NCI-H2171 treated with DMSO at 0.1 percent for 48 hours (cell line): ENCODE results near the gene ZNF664.

Experiments used
- DNase-seq: peaks from one replicate; lab custom pipeline; 2025; lab: John Stamatoyannopoulos, UW

ZNF664 gene

DNA sequence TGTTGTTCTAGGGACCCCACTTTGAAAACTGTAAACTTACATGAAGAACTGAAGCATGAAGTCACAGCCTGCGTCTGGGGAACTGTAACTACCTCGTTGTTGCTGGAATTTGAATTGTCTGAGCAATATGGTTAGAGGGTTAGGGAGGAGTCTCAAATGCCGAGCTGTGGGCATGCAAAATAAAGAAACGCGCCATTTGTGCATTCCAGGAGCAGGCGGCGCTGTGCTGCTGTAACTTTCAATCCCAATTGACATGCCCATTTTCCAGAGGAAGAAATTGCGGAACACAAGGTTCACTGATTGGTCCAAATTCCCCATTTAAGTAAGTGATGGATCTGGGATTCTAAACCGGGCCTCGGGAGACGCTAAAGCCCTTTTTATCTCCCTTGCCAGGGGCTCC, 61.3 kb downstream of the ZNF664 start:
- DNase-seq = no peak

DNA sequence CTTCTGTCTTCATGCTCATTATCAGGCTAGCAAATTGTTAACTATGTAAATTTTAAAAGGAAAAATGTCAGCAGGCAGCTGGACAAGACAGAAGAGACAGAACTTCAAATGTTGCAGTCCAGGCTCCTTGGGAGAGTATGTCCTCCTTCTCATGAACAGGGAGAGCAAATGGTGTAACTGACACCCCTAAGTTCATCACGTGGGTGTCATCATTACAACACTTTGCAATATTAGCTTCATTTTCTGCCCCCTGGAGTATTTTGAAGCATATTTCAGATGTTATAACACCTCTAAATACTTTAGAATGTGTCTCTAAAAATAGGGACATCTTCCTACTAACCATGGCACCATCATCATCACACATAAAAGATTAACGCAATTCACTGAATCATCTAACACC, 62.1 kb downstream of the ZNF664 start:
- DNase-seq = no peak

DNA sequence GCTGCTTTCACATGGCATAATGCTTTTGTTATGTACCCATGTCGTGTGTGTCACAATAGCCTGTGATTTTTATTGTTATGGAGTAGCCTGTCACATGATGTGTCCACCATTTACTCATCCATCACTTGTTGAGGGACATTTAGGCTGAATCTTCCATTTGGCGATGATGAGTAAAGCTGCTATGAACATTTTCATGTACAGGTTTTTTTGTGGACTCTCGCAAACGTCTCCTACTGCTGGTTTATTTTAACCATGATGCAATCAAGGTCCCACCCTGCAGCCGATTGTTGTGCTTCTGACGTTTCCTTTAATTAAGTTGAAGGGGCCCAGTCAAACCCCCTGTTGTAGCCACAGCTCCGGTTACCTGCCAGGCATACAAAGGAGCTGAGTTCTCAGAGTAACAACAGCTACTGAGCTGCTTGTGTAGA, 63.2 kb downstream of the ZNF664 start:
- no peak for DNase-seq

DNA sequence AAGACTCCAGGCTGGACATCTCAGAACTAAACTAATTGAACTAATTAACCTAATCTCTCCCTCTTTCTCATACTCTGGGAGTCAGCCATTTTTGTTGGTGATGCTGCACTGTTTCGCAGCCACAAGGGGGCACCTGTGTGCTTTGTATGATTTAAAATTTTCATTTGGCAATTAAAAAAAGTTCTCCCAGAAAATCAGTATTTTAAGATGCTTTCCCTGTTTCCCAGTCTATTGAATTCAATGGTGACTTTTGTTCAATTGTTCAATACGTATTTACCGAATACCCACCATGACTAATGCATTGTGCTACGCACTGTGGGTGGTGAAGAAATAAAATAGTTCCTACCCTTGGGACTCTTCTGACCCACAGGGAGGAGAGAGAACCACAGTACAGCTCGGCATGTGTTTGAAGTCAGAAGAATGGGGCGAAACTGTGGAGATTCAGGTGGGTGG, 63.7 kb downstream of the ZNF664 start:
- DNase-seq = peak; percentile 68

DNA sequence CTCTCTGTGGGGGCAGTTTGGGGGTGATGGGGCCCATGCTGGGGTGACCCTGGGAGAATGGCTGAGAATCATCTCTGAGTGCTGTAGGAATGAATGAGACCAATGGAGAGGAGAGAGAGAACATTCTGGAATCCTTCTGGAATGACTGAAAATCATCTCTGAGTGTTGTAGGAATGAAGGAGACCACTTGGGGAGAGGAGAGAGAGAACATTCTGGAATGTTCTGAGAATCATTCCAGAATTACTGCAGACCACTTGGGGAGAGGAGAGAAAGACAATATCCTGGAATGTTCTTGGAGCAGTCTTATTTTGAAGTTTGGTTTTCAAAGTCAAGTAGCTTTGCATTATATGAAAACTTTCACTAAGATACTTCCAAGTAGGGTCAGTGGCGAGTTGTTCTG, 64.3 kb downstream of the ZNF664 start:
- DNase-seq = no peak

DNA sequence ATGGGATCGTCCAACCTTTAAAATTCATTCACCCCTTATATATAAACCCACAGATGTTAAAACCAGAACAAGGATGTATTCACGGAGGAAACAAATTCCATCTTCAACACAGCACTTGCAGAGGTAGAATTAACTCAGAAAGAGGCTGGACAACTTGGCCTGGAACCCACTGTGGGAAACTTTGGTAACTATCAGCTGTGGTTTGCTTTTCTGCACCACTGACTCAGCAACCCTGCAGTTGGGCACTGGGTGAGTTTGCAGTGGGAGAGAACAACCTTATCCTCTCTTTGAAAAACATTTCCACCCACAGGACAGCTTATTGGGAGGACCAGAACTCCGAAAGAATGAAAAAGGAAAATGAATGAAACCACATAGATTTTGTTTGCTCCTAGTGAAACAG, 66.3 kb downstream of the ZNF664 start:
- no peak for DNase-seq

DNA sequence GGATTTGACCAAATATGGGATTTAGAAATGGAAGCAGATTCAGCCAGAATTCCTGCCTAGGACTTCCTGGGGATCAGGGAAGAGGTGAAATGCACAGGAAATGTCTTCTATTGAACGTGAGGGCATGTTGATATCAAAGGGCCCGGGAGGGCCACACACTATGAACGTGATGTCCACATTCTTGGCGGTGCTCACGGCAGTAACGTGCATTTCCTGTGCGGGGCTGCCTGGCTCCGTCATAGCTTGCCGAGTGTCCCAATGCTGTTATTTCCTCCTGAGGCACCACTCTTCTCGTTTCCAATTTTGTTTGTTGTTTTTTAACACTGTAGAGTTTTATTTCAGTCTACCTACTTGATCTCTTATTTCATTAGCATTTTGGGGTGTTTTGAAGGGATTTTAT, 67.3 kb downstream of the ZNF664 start:
- no peak for DNase-seq

DNA sequence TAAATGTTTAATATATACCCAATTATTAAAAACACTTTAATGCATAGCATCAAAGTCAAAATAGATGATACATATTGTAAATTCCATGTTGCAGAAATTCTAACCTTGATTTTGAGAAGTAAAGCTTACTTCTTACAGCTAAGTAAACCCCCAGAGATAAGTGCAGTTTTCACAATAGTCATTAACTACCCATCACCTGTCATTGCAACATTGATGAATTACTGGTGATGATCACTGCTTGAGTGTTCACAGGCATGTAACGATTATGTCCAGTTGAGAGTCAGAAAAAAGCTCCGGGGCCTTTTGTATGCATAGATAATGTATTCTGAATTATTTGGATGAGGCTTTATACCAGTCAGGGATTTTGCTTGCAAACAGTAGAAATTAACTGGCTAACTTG, 67.7 kb downstream of the ZNF664 start:
- DNase-seq = no peak

DNA sequence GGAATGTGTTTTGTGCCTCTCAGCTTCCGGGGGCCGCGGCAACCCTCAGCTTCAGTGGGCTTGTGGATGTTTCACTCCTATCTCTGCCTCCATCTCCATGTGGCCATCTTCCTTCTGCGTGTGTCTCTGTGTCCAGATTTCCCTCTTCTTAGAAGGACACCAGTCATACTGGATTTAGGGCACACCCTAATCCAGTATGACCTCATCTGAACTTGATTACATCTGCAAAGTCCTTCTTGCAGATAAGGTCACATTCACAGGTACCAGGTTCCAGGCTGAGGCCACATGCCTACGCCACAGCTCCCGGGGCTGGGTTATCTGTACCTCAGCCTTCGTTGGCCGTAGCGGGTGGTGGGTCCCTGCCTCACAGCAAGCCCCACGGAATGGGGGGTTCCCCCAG, 68.9 kb downstream of the ZNF664 start:
- DNase-seq = no peak

DNA sequence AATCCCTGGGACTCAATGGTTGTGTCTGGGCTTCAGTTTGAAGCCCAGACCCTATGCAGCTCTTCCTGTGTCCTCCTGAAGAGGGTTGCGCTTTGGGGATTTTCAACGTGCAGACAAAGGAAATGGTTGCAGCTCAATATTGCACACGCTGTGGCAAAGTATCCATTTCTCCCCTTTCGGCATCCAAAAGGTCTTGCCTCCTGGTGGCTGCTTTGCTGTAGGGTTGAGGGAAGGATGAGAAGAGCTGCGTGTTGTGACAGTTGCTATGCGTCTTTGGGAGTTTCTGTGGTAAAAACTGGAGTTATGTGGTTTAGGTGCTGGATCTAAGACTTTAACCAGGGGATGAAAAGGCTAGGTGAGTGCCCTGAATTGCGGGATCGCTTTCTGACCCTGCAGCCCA, 71.0 kb downstream of the ZNF664 start:
- no peak for DNase-seq

DNA sequence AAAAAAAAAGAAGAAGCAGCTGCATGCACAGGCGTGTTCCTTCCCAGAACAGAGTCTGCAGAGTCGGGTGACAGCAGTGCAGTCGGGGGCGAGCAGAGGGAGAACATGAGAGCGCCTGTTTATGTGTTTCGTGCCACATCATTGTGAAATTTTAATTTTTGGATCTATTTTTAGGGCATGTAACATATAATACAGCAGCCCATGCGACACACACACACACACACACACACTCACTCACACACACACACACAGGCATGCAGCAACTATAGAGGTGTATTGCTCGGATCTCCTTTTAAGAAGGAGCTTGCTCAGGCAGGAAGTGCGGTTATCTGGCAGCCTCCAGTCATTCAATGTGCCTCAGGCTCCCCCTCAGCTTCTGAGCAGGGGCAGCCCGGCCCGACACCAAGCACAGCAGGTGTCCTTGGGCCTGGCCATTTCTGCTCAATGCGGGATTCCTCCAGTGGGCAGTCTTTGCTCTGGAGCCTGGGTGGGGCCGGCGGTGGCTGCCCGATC, 71.8 kb downstream of the ZNF664 start:
- peak; percentile 94 for DNase-seq

DNA sequence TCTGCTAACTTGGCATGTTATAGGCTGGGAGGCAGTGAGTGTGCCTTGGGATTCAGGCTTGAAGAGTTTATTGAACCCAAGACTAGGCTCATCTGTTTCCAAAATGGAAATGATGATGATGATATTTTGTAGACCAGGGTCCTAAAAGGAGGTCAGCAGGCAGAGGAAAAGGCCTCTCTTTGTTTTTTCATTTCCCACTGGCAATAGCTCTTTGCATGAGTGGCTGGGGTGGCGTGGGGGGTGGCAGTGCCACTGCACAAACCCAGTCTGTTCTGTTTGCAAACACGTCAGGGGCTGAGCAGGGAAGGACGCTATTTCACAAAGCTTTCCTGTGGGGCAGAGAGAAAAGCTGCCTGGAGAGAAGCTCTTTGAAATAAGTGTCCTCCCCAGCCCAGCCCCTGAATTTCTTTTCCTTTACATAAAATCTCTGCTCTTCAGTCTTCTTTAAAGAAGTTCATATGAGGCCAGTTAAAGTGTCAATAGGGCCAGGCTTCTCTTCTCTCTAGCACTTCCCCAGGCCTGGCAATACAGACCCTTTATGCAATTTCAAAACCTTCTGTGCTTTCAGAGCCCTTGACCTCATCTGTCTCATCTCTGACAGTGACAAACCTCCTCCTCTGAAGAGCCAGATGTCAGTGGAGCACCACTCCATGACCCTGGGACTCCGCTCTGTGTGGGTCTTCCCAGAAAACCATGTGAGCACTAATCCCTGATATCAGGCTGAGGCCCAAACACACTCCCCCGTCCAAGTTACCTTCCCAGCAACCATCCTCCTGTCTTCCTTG, 72.8 kb downstream of the ZNF664 start:
- no peak for DNase-seq

DNA sequence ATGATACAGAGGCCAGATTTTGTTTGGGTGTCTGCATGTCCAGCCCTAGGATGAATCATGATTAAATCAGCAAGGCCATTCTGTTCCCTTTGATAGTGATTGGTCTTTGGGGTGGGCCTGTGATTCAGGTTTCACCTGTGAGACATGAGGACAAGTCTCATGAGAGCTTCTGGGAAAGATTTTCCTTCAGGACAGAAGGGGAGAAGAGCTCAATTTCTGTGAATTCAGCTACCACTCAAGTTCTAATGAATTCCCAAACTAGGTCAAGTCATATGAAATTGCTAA, 73.4 kb downstream of the ZNF664 start:
- no peak for DNase-seq

DNA sequence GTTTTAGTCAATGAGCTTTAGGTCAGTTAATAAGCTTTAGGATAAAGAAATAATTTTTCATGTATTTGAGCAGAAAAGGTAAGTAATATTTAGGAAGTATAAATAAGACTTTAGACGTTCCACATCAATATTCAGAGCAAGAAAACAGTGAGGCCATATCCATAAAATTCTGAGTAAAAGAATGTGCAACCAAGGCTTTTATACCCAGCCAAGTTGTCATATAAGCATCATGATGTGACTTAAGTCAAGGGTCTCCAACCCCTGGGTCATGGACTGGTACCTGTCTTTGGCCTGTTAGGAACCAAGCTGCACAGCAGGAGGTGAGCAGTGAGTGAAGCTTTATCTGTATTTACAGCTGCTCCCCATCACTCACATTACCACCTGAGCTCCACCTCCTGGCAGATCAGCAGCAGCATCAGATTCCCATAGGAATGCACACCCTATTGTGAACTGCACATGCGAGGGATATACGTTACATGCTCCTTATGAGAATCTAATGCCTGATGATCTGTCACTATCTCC, 74.1 kb downstream of the ZNF664 start:
- peak; percentile 19 for DNase-seq

DNA sequence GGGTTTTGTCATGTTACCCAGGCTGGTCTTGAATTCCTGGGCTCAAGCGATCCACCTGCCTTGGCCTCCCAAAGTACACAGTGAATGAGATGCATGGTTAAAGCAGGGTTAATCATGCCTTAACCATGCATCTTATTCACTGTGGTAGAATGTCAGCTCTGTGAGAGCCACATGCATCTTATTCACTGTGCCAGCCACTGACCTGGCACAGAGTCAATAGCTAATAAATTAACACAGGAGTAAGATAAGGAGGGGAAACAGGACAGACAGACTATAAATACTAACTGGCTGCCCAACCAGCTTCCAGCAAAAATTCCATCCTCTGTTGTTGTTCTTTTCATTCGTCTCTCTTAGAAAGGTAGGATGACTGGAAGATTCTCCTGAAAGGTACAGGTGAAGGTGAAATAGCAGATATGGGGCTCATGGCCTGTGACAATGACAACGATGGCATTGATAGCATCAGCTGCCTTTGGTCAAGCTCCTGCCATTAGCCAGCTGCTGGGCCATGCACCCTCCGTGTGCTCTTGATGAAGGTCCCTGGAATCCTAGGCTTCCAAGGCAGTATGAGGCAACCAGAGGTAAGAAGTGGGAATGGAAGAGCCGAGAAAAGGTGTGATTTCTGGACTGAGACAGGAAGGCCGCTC, 76.6 kb downstream of the ZNF664 start:
- no peak for DNase-seq

DNA sequence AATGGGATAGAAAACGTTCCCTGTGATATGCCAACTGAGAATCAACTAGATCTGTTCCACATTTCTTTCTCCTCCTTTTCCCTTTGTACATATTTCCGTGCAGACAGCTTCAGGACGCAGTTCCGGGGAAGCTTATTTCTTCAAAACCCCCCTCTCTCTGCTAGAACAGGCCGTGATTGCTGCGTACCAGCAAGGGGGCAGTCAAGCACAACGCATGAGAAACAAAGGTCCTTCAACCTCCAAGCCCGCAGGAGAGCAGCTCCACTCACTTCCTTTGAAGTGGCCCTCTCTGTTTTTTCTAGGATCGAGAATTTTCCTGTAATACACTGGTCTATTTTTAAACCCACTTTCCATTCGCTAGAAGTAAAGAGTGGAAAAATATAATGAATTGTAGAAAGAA, 80.8 kb downstream of the ZNF664 start:
- no peak for DNase-seq

DNA sequence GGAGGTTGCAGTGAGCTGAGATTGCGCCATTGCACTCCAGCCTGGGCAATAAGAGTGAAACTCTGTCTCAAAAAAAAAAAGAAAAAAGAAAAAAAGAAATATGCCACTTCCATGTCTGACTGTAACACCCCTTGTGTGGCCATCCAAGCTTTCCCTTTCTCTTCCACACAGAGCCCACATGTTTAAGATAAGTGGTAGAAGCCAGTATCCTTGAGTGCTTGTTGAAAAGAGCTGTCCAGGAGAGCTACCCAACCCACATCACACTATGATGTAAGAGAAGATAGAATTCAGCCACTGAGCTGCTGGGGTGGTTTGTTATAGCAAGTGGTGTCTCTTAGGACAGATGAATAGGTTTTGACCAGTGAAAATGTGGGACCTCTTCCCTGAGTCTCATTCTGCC, 82.1 kb downstream of the ZNF664 start:
- DNase-seq = no peak

DNA sequence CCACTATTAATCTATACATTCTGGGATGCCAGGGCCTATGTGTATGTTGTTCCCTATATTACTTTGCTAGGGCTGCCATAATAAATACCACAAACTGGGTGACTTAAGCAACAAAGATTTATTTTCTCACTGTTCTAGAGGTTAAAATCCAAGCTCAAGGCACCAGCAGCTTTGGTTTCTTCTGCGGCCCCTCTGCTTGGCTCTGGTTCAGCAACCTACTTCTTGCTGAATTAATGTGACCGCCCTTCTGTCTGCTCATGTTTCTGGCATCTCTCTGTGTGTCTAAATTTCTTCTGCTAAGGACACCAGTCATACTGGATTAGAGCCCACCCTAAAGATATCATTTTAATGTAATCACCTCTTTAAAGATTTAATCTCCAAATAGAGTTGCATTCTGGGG, 84.7 kb downstream of the ZNF664 start:
- no peak for DNase-seq

DNA sequence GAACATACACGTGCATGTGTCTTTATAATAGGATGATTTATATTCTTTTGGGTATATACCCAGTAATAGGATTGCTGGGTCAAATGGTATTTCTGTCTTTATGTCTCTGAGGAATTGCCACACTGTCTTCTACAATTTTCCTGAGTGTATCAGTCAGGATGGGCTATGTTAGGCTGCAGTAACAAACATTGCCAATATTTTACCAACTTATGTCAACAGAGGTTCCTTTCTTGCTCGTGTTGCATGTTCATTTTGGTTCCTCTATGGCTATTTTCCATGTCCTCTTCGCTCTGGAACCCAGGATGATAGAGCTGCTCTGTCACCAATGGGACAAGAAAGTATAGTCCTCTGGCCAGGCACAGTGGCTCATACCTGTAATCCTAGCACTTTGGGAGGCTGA, 86.7 kb downstream of the ZNF664 start:
- no peak for DNase-seq
